Transverse colon (tissue), 4 donors: ENCODE measurements around the gene SEC22A.

Experiments
- CTCF ChIP-seq, 5 experiments: fragments of 200-600 bp in 3 of 5; fragments of 450-650 bp in 2 of 5; sonication (generic) in 3 of 5; IDR thresholded peaks; 1 replicate in 2 of 5; 2 replicates in 3 of 5; pipeline ENCODE4 v1.5.1; 2016 to 2017; ENCODE audit warnings: antibody characterized with exemption in 5 of 5, inconsistent platforms in 3 of 5, mild to moderate bottlenecking in 2 of 5, moderate library complexity in 1 of 5
- EP300 ChIP-seq: sonication (generic); formaldehyde crosslinking; IDR thresholded peaks from one replicate; pipeline ENCODE4 v1.6.1; 2017; ENCODE audit warnings: antibody characterized with exemption, low read depth
- POLR2A ChIP-seq: fragments of 450-650 bp; IDR thresholded peaks from one replicate; pipeline ENCODE4 v1.6.1; 2016; ENCODE audit warnings: antibody characterized with exemption, mild to moderate bottlenecking, moderate library complexity
- POLR2AphosphoS5 ChIP-seq, 3 donors: sonication (generic); formaldehyde crosslinking; IDR thresholded peaks; one replicate each; pipeline ENCODE4 v1.6.1; 2016; ENCODE audit warnings: antibody characterized with exemption in 3 of 3

GRCh38 chr3:123168605-123169004 is 33.1 kb upstream of the SEC22A start:
- TF ChIP-seq CTCF (IDR thresholded peaks at IDR 0.05), result no peak
- TF ChIP-seq POLR2A, result no peak
- TF ChIP-seq EP300, result no peak
- no peak for TF ChIP-seq POLR2AphosphoS5 (IDR thresholded peaks at IDR 0.05)
